Bronchial smooth muscle cell (primary cell): ENCODE measurements around the gene CDR2. TPM values are rescaled to one million over a fixed set of nuclear protein-coding genes. Genes with fewer than 3 reads are reported as not detected.

ENCODE experiments used
- total RNA-seq: library from RNA; depleted of rRNA; stranded (reverse); fragments of >200 nt; gene quantifications from 2 replicates; pipeline ENCODE4 v1.2.1, GENCODE V29; 2014

The CDR2 gene
- total RNA-seq = 27.9 and 35.8 TPM in 2 replicates

GRCh38 chr16:22374311-22375116 lies at the start of gene CDR2:
Gene CDR2, minus strand, starts transcription at chr16:22374619. Its CDS starts 310 bp downstream, at chr16:22374309.

GRCh38 chr16:22297114-22297870 lies 77.1 kb downstream of the CDR2 start, which contains the start of gene POLR3E:
Gene POLR3E, plus strand, starts transcription at chr16:22297409. Its CDS starts 5,560 bp downstream, at chr16:22302969.

Other genes starting within 250 kb of the CDR2 start
- gene SDR42E2, start 212.1 kb downstream of the CDR2 start, total RNA-seq = under 0.01 TPM in 1 of 2 replicates, not detected in the other
- 22.1 and 28.9 TPM in 2 replicates for gene EEF2K, start 168.3 kb downstream of the CDR2 start, total RNA-seq
- gene POLR3E, start 77.2 kb downstream of the CDR2 start, total RNA-seq = 20.3 and 45.2 TPM in 2 replicates
- 53.9 and 54.5 TPM in 2 replicates for gene NPIPB5, start 136.3 kb upstream of the CDR2 start, total RNA-seq